Right ventricle myocardium inferior (tissue), 1 donor: ENCODE data around the gene CST11. TPM values are rescaled to one million over a fixed set of nuclear protein-coding genes. Genes with fewer than 3 reads are reported as not detected.

Experiments
- ATAC-seq: fragments of 200-7000 bp; cut with Tn5 transposase; one replicate; pipeline ENCODE4 v1.9.1; 2020; ENCODE audit warnings: mild to moderate bottlenecking, moderate library complexity
- DNase-seq: peaks from one replicate; pipeline ENCODE4 v3.0.0; 2021; ENCODE audit errors: missing footprints
- intact Hi-C: fragments of 100-400 bp; cut with DNase I; formaldehyde crosslinking; loops from one replicate; pipeline ENCODE4 v1.11.0; 2022
- total RNA-seq: library from RNA; stranded (reverse); fragmentation: NEBNext Ultra II Directional; extraction: Animal tissue kit (Norgen Biotek cat#: 25700); gene quantifications from one replicate; pipeline ENCODE4 v1.2.1, GENCODE V29; 2021
- donor health status: DM: no; HTN: yes; CAD: no; lungs with severe emphysema.

Gene CST11
- total RNA-seq, 1 donor from 2014 or later: not detected

DNA sequence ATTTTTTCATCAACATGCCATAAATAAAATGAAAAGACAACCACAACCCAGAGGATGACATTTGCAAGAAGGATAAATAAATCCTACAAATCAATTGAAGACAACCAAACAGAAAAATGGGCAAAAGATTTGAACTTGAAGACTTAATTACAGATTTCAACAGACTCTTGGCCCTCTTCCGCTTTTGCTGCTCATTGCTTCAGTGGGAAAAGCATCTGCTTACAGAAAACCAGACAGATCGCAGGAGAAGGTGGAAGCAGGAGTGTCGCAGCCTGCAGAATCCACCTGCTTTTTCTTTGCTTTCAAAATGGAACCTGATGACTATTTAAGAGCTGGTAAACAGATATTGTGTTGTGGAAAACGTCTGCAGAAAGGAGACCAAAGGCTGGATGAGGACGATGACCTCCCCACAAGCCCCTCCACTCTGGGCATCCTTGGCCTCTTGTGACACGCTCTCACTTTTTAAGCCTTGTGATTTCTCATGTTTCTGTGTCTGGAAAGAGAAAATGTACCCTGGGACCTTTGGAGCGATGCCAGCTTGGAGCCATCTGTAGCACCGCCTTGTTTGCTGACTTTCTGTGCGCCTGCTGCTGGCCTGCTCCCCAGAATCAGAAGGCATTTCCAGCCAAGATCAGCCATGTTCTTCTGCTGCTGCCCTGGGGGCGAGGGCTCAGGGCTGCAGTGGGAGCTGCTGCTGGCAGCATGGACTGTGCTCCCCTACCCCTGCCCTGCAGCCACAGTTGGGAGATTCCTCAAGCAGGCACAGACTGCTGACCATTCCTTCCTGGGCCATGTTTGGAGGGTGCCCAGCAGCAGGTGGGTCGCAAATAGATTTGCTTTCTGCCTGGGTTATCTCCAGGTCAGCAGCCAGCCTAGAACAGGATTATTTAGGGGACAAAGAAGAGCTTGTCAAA is 16.8 kb downstream of the CST11 start:
- intact Hi-C loops: no loop called here
- DNase-seq: no peak
- ATAC-seq: peak; percentile 20

DNA sequence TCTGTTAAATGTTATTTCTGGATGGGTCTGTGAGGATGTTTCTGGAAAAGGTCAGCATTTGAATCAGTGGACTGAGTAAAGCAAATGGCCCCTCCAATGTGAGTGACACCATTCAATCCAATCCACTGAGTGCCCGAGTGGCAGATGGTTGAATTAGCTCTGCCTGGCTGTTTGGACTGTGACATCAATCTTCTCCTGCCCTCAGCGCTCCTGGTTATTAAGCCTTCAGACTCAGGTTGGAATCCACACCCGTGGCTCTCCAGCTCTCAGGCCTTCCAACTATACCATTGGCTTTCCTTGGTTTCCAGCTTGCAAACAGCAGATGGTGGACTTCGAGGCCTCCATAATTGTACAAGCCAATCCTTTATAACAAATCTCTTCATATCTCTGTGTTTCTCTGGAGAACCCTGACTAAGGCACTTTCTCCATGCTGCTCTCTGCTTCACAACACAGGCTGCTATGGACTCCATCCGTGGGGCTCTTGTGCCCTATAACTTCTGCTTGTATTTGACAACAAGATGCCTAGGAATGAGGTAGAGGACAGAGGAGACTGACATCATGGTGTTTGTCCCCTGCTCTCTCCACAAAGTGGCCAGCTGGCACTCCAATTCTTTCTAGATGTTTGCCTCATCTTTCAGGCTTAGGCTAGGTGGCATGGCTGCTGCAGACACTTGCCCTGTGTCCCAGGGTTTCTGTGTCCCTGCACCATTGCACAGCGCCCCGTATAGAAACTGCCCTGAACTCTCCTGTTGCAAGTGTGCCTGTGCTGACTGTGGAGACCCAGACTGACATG is 18.0 kb downstream of the CST11 start:
- intact Hi-C loops: no loop called here

DNA sequence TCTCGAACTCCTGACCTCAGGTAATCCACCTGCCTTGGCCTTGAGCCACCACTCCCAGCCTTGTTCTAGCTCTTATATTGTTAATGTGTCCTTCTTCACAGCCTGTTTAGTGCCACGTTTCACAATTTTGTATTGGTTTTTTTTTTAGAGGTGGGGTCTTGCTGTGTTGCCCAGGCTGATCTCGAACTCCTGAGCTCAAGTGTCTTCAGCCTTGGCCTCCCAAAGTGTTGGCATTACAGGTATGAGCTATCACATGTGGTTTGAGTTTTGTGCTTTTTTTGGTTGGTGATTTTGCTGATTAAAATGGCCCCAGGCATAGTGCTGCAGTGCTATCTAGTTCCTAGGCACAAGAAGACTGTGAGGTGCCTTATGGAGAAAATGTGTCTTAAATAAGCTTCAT is 19.0 kb downstream of the CST11 start:
- ATAC-seq: no peak
- no peak for DNase-seq
- intact Hi-C loops: no loop called here

More for the DNA sequence above, 18.0 kb downstream of the CST11 start:
- DNase-seq (no peak), ATAC-seq (no peak)

DNA sequence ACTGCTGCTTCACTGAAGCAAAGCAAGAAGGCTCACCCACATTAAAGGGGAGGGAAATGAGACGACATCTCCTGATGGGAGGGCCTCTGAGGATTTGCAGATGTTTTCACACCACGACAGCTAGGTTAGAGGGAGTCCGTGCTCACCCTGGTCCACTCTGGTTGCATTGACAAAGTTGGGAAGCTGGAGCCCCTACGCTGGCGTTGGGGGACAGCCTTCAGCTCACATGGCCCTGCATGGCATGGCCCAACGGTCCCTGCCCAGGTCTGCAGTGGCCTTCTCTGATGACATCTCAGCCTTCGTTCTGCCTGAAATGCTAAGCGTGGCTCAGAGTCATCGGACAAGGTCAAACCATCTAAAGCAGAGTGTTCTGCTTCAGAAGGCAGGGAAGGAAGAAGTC is 27.5 kb downstream of the CST11 start:
- intact Hi-C loops: no loop called here

DNA sequence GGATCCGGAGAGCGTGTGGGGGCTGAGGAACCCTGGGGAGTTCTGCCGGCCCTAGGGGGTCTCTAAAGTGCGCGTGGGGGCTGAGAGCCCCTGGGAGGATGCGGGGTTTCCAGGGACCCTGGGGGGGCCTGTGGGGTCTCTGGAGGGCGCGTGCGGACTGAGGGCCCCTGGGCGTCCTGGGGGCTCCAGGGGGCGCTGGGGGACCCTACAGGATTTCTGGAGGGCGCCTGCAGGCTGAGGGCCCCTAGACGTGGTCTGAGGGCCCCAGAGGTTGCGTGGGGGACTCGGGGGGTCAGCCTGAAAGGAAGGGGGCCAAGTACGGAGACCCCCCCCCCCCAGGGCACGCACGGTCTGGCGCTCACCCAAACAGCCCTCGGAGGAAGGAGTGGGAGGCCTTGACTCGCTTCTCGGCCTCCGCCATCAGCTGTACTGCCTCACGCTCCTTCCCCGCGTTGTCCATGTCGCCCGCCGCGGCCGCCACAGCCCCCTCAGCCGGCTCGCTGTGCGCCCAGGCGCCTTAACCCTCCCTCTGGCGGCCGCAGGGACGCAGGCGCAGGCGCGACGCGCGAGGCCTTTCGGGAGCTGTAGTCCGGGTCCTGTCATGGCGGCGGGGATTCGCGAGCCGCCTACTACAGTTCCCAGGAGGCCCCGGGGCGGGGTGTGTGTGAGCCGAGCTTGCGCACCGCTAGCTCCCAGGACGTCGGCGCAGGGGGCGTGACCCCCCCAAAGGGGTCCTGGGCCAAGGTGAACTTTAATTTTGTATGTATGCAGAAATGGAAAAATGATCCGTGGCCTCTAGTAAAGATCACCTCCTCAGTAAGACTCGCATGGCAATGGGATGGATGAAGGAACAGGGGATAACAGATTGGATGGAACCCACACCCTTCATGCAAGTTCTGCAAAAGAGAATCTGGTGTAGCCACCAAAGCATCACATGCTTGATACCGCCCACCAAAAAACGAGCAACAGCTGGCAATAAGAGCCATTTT is 31.4 kb downstream of the CST11 start, which contains the start of gene NAPB:
Gene NAPB, minus strand, starts transcription at position 546 of the 989 bp plus-strand sequence. Its CDS starts 86 bp downstream, at position 460.
- DNase-seq (peak; percentile 99), ATAC-seq (peak; percentile 99)
- intact Hi-C loops: loop anchor here (5.0 kb wide), 1 partner anchor 59 kb away; the partner anchor contains the start of gene GZF1

More for the DNA sequence above, 27.5 kb downstream of the CST11 start:
- no peak for DNase-seq
- ATAC-seq: no peak

DNA sequence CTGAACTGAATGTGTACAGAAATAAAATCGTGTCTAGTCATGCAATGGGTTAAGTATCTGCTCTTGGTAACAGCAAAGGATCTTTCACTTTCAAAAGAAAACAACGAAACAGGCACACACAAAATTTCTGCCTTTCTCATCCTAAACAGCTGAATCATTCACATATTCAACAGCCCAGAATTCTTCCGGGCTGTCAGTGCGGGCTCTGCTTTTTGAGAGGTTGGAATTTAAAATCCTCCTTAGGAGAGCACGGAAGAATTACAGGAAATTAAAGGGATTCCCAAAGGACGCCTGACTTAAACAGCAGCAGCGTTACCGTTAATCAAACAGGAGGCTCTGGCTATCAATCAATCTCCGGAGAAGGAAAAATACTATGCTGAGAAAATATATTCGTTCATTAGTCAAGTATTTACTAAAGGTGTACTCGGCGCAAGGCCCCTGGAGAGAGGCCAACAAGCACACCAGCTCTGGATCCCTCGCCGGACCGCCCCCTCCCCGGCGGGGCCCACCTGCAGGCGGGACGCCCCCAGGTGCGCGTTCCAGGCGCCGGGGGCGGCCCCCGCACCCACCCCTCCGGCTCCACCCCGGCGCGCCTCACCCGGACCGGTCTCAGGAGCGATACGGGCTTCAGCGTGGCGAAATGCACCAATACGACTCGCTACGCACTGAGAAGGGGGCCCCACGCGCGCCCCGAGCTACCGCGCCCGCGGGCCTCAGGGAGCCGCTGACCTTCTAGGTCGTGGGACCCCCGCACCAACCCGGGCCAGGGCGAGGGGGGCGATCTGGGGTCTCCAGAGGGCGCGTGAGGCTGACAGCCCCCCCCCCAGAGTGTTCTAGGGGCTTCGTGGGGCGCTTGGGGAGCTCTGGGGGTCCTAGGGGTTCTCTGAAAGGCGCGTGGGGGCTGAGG is 32.4 kb downstream of the CST11 start:
- DNase-seq (peak; percentile 75), ATAC-seq (peak; percentile 44)
- intact Hi-C loops: loop anchor here (5.0 kb wide), 1 partner anchor 58 kb away; the partner anchor contains the start of gene GZF1

DNA sequence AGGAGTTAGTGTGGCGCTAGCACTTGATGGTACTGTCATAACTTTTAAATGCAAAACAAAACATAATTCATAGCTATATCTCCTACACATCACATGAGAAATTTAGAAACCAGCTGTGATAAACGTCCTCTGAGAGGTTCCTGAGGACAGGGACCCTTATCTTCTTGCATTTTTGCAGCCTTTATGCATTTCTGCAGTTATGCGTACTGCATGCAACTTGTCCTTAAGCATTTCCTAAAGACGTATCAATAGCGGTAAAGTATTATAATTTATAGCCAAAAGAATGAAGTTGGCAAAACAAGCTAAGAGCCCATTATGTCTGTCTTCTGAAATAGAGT is 33.0 kb downstream of the CST11 start:
- ATAC-seq: no peak
- DNase-seq: no peak
- intact Hi-C loops: no loop called here

DNA sequence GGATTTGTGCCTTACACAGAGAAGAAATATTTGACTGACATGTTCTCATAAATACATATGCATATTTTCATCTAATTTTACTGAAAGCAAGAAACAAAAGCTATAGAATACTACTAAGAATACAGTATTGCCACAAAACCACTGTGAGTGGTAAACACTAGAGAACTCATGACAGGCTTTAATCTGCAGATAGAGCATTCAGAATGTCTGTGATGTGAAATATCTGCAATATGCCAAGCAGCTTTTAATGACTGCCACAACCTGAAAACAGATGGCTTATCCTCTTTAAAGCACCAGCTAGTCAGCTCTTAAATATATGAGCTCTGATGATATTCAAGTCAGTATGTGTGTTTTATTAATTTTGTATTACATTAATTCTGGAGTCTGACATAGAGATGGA is 34.8 kb downstream of the CST11 start:
- DNase-seq (no peak), ATAC-seq (no peak)
- intact Hi-C loops: no loop called here

DNA sequence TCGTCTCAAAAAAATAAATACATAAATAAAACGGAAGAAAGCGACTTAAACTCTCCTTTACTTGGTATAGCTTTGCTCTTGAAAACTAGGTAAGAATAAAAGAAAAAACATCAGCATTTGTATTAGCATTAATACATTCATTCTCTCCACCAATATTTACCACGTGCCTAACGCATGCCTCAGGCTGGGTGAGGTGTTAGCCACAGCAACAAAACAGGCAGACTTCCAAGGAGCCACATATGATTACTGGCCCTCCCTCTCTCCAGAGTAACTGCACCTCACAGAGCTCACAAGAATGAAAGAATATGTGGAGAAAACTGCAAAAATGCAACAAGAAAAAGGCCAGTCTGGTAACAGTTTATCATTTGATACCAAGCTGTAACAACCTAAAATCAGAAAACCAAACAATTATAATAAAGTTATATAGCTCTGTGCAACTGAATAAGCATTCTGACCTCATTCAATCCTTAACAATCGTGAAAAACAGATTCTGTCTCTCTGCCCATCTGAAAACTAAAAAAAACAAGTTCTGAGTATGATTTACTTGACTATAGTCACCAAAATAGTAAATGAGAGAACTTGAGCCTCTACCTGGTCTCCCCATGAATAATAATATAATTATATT is 36.6 kb downstream of the CST11 start:
- DNase-seq (no peak), ATAC-seq (no peak)
- intact Hi-C loops: no loop called here

DNA sequence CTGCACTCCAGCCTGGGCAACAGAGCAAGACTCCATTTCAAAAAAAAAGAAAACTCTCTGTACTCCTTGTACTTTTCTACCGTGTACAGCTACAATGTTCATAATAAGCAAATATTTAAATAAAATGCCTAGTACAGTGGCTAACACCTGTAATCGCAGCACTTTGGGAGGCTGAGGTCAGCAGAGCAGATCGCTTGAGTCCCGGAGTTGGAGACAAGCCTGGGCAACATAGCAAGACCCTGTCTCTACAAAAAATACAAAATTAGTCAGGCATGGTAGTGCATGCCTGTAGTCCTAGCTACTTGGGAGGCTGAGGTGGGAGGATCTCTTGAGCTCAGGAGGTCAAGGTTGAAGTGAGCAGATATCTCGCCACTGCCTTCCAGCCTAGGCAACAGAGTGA is 37.1 kb downstream of the CST11 start:
- ATAC-seq (no peak), DNase-seq (no peak)
- intact Hi-C loops: no loop called here

DNA sequence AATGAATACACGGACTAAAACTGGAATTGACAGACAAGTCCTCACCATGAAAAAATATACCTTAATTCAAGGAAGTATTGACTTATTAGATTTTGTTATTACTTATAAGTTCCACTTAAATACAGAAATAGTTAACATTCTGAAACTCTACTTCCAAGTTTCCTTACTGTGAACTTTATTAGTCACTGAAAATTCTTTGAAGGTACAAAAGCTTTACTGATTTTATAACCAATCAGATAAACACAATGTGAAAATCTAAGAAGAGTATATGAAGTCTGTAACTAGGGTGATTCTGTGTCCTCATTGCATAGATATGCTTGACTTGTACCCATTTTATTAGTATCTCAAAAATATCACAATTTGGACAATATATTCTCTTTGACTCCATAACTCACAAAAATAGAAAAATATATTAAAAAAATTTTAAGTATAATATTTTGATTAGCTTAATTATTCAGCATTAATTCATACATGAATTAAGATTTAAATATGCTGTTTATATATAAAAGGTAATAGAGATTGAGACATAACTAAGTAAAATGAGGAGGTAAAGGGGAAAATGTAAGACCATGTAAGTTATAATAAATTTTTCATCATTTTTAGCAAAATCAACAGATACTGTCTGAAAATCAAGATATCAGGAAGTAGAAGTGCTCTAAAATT is 38.0 kb downstream of the CST11 start:
- no peak for ATAC-seq
- DNase-seq: no peak
- intact Hi-C loops: no loop called here

DNA sequence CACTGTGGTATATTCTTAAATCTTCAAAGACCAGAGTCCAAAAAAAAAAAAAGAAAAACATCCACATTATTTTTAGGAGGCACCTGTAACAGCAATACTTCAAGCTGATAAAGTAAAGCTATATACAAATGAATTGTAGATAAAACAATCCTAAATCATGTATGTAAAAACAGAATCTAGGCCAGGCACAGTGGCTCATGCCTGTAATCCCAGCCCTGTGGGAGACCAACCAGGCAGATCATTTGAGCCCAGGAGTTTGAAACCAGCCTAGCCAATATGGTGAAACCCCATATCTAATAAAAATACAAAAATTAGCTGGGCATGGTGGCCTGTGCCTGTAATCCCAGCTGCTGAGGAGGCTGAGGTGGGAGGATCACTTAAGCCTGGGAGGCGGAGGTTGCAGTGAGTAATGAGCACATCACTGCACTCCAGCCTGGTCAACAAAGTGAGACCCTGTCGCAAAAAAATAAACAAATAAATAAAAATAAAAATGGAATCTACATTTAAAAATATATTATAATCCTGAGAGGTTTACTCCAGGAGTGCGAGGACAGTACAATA is 38.7 kb downstream of the CST11 start:
- ATAC-seq (no peak), DNase-seq (no peak)
- intact Hi-C loops: no loop called here

DNA sequence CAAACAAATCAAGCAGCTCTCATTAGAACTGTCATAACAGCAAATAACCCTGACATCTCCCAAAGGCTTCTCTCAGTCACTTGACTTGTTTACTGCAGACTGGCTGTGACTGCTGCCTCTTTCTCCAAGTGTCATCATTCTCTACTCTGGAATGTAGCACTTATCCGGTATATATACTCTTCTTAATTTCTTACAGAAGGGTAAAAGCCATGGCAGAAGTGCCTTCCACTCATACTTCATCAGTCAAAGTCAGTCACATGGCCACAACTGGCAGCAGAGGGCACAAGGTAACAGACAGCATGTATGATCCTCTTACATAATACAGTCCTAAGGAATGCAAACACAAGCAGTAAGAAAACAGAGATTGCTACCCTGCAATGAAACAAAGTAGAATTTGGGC is 40.6 kb downstream of the CST11 start:
- intact Hi-C loops: no loop called here
- ATAC-seq: peak; percentile 67
- peak; percentile 50 for DNase-seq

DNA sequence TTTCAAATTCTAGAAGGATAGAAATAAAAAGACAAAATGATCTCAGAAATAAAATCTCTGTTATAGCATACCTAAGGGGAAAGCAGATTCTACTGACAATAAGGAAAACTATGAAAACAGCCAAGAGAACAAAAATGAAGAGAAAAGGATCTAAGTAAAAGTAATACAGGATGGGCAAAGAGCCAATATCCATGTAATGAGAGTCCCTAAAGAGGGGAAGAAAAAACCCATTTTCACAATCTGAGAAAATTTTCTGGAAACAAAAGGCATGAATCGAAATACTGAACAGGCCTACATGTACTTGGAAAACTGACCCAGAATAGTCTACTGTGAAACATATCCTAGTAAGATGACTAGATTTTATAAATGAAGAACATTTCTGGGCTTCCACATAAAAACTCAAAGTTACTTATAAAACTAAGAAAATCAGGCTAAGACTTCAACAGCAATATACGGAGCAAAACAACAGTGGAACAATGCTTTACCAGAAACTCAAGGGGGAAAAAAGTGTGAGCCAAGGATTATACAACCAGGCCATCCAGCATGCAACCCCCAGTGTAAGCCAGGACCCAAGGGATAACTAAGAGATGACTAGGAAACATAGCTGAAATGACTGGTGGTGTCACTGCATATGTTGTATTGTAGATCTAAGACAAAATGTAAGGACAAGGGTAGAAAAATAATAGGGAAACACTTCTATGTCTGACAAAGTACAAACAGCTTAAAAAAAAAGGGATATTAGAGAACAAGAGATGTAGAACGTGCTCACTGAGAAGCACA is 41.6 kb downstream of the CST11 start:
- no peak for DNase-seq
- ATAC-seq: no peak
- intact Hi-C loops: no loop called here

DNA sequence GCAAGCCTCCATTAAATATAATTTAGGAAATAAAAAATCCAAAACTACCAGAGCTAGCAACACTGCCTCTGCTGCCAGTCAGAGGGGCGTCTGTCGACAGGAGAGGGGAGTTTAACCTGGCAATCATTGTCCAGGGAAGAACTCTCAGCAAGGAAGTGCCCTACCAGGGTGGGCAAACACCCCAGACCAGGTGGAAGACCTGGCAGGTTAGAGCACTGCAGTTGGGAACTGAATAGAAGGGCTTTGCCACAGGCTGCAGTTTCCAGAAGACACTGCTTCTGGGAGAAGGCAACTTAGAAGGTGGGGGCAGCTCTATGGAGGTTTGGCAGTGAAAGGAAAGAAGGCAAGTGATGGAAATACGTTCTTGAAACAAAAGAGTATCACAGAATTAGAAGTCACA is 42.9 kb downstream of the CST11 start:
- ATAC-seq: no peak
- intact Hi-C loops: no loop called here

DNA sequence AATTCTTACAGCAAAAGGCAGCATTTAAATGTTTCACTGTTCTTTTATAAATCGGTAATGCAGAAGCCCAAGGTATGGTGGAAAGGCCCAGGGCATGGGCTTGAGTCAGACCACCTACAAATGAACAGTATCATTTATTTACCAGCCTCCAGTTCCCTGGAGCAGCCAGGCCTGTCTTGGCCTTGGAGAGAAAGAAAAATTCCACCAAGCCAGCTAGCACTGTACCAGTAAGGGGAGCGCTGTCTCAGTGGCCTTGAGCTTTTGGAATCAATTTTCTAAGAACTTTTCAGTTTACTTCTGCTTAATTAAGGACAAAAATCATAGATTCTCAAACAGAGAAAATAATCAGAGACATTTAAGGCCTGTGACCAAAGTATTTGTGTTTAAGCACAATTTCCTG is 43.7 kb downstream of the CST11 start:
- intact Hi-C loops: no loop called here
- ATAC-seq (no peak), DNase-seq (no peak)

More for the DNA sequence above, 42.9 kb downstream of the CST11 start:
- no peak for DNase-seq
